Hepatocyte (in vitro differentiated cells): ENCODE data around the gene FCRL6.

ENCODE experiments used
- EZH2 ChIP-seq: fragments of 200-600 bp; sonication (generic); IDR thresholded peaks from 2 replicates; pipeline ENCODE4 v1.6.1; 2016; ENCODE audit warnings: antibody characterized with exemption, mild to moderate bottlenecking, borderline replicate concordance
- EZH2phosphoT487 ChIP-seq: fragments of 200-600 bp; sonication (generic); IDR thresholded peaks from one replicate; pipeline ENCODE4 v1.6.1; 2018; ENCODE audit warnings: antibody characterized with exemption, mild to moderate bottlenecking, low read depth, moderate library complexity; ENCODE audit not compliant: unreplicated experiment, severe bottlenecking
- TF ChIP-seq, protein P1 (sequence below): fragments of 200-600 bp; sonication (generic); IDR thresholded peaks from 2 replicates; pipeline ENCODE4 v1.5.1; 2016; ENCODE audit warnings: antibody characterized with exemption, mild to moderate bottlenecking; ENCODE audit not compliant: poor library complexity

DNA sequence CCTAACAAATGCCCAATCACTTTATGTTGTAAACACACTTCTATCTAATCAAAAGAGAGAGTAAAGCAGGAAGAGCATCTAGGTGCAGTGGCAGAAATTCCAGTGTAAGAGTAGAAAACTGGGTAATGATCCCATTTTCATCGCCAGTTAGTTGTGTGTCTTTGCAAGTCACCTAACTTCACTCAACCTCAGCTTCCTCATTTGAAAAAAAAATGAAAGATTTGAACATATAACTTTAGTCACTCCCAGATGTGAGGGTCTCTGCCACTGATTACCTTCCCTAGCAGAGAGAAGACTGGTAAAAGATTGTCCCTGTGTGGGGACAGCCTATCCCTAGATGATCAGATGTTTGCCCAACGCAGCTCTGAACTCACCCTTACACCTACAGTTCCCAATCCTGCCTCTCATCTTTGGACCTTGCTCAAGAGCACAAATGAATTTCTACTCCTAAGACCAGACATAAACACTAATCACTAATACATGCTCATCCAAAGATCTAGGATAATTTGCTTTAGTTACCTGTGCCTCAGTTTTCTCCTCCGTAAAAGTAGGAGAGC, 46.6 kb upstream of the FCRL6 start:
- TF ChIP-seq, protein P1, sequence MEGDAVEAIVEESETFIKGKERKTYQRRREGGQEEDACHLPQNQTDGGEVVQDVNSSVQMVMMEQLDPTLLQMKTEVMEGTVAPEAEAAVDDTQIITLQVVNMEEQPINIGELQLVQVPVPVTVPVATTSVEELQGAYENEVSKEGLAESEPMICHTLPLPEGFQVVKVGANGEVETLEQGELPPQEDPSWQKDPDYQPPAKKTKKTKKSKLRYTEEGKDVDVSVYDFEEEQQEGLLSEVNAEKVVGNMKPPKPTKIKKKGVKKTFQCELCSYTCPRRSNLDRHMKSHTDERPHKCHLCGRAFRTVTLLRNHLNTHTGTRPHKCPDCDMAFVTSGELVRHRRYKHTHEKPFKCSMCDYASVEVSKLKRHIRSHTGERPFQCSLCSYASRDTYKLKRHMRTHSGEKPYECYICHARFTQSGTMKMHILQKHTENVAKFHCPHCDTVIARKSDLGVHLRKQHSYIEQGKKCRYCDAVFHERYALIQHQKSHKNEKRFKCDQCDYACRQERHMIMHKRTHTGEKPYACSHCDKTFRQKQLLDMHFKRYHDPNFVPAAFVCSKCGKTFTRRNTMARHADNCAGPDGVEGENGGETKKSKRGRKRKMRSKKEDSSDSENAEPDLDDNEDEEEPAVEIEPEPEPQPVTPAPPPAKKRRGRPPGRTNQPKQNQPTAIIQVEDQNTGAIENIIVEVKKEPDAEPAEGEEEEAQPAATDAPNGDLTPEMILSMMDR: no peak
- no peak for TF ChIP-seq EZH2
- no peak for TF ChIP-seq EZH2phosphoT487
